K562 (cell line): Measurements from ENCODE around the gene C2CD4D. TPM values are rescaled to one million over a fixed set of nuclear protein-coding genes. Genes with fewer than 3 reads are reported as not detected.

Experiments used
- ARID2 ChIP-seq: fragments of 450-650 bp; IDR thresholded peaks from 2 replicates; pipeline ENCODE4 v1.6.1; 2017; ENCODE audit warnings: antibody characterized with exemption, mild to moderate bottlenecking
- HINFP ChIP-seq: fragments of 450-650 bp; conservative IDR thresholded peaks from 2 replicates; pipeline ENCODE4 v1.6.1; 2016; ENCODE audit warnings: missing genetic modification characterization, low read depth, mild to moderate bottlenecking, control low read depth, missing compliant biosample characterization
- HNRNPLL ChIP-seq: fragments of 200-400 bp; formaldehyde crosslinking; IDR thresholded peaks from 2 replicates; pipeline ENCODE4 v1.6.1; 2017; ENCODE audit warnings: low read length, low read depth, mild to moderate bottlenecking; ENCODE audit not compliant: poor library complexity, severe bottlenecking
- MYBL2 ChIP-seq, 2 experiments: fragments of 450-650 bp in 1 of 2; sonication (generic) in 1 of 2; formaldehyde crosslinking in 1 of 2; IDR thresholded peaks; 2 replicates each; pipeline versions ENCODE4 v1.6.1 to v1.8.1; 2017 to 2022; ENCODE audit warnings: borderline replicate concordance in 1 of 2, inconsistent platforms in 1 of 2, low read depth in 1 of 2, mild to moderate bottlenecking in 1 of 2, missing genetic modification reagents in 1 of 2, moderate library complexity in 1 of 2
- PRPF4 ChIP-seq: fragments of 200-400 bp; formaldehyde crosslinking; IDR thresholded peaks from one replicate; pipeline ENCODE4 v1.6.1; 2017; ENCODE audit warnings: low read length, low read depth, mild to moderate bottlenecking; ENCODE audit not compliant: insufficient read depth, poor library complexity, severe bottlenecking
- SP1 ChIP-seq: sonication (generic); formaldehyde crosslinking; IDR thresholded peaks from 2 replicates; pipeline ENCODE4 v1.8.1; 2022; ENCODE audit warnings: mild to moderate bottlenecking, missing genetic modification reagents
- SRSF1 ChIP-seq: fragments of 200-400 bp; formaldehyde crosslinking; IDR thresholded peaks from 2 replicates; pipeline ENCODE4 v1.6.1; 2017; ENCODE audit warnings: mild to moderate bottlenecking, low read depth, low read length, moderate library complexity
- ZBTB17 ChIP-seq: fragments of 450-650 bp; formaldehyde crosslinking; IDR thresholded peaks from 2 replicates; pipeline ENCODE4 v1.4.0; 2020; ENCODE audit warnings: mild to moderate bottlenecking
- ZBTB2 ChIP-seq: fragments of 450-650 bp; IDR thresholded peaks from 2 replicates; pipeline ENCODE4 v1.6.1; 2016; ENCODE audit warnings: antibody characterized with exemption
- ZBTB26 ChIP-seq: fragments of 450-650 bp; formaldehyde crosslinking; IDR thresholded peaks from 2 replicates; pipeline ENCODE4 v1.4.0; 2022; ENCODE audit warnings: missing genetic modification characterization
- ZNF778 ChIP-seq: fragments of 450-650 bp; formaldehyde crosslinking; IDR thresholded peaks from 2 replicates; pipeline ENCODE4 v1.4.0; 2020; ENCODE audit warnings: mild to moderate bottlenecking, moderate library complexity
- polyA plus RNA-seq, 8 experiments: library from polyadenylated mRNA; depleted of rRNA in 4 of 8; stranded (reverse) in 5 of 8; unstranded in 3 of 8; fragments of >200 nt; fragmentation: Nextera tagmentation in 2 of 8; fragmentation: Illumina TruSeq in 1 of 8; extraction: Ambion mirVana in 2 of 8; extraction: Trizol in 1 of 8; gene quantifications; 2 replicates each; pipeline versions ENCODE4 v1.2.1 to v1.2.3, GENCODE V29; 2011 to 2014; ENCODE audit warnings: inconsistent platforms in 1 of 8, missing spikeins in 1 of 8
- total RNA-seq, 7 experiments: library from RNA; depleted of rRNA in 6 of 7; stranded (reverse); fragments of >200 nt in 6 of 7; fragmentation: Illumina TruSeq in 2 of 7; extraction: Trizol in 2 of 7; gene quantifications; 2 replicates each; pipeline versions ENCODE4 v1.2.1 to v1.2.3, GENCODE V29; 2011 to 2021; ENCODE audit warnings: low replicate concordance in 1 of 7
- TF ChIP-seq, protein P1 (sequence below): fragments of 250-450 bp; sonication (Bioruptor Pico); IDR thresholded peaks from 2 replicates; pipeline ENCODE4 v1.4.0; 2020; ENCODE audit warnings: mild to moderate bottlenecking, moderate library complexity
- TF ChIP-seq, protein P2 (sequence below): IDR thresholded peaks from 2 replicates; pipeline ENCODE4 v1.6.1; 2014; ENCODE audit warnings: antibody characterized with exemption

C2CD4D gene
- total and polyA plus RNA-seq, 9 of the 15 experiments (the other 6 are each of a cell fraction or from before 2014, with no cell fraction given), result not detected

DNA sequence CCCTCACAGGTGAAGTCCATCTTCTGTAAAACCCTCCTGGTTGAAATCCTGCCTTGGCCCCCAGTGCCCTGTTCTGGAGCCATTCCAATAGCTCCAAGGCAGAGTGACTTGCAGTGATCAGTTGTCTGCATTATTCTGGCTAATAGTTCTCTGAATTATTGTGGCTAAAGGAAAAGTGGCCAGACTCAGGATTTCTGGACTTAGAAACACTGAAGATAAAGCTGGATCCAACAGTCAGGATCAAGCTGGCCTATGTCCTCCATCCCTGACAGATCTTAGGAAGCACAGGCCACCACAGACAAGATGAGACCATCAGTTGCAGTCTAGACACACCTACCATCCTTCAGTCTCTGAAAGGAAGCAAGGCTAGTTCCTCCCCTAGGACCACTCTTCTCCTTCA lies 801 bp upstream of the C2CD4D start (continued):
- TF ChIP-seq, protein P1, sequence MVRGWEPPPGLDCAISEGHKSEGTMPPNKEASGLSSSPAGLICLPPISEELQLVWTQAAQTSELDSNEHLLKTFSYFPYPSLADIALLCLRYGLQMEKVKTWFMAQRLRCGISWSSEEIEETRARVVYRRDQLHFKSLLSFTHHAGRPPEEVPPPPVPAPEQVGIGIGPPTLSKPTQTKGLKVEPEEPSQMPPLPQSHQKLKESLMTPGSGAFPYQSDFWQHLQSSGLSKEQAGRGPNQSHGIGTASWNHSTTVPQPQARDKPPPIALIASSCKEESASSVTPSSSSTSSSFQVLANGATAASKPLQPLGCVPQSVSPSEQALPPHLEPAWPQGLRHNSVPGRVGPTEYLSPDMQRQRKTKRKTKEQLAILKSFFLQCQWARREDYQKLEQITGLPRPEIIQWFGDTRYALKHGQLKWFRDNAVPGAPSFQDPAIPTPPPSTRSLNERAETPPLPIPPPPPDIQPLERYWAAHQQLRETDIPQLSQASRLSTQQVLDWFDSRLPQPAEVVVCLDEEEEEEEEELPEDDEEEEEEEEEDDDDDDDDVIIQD (CRISPR knock-in tag), result no peak
- TF ChIP-seq HINFP (tag) (no peak), ARID2 (no peak), ZBTB26 (no peak), MYBL2 (IDR thresholded peaks at IDR 0.05; ENCODE audit: low read depth) (no peak), MYBL2 (CRISPR knock-in tag; IDR thresholded peaks at IDR 0.05; ENCODE audit: borderline replicate concordance) (no peak), HNRNPLL (no peak), PRPF4 (no peak), SP1 (CRISPR knock-in tag) (no peak), ZBTB17 (CRISPR knock-in tag) (no peak), SRSF1 (no peak), ZNF778 (no peak), ZBTB2 (no peak)
- TF ChIP-seq, protein P2, sequence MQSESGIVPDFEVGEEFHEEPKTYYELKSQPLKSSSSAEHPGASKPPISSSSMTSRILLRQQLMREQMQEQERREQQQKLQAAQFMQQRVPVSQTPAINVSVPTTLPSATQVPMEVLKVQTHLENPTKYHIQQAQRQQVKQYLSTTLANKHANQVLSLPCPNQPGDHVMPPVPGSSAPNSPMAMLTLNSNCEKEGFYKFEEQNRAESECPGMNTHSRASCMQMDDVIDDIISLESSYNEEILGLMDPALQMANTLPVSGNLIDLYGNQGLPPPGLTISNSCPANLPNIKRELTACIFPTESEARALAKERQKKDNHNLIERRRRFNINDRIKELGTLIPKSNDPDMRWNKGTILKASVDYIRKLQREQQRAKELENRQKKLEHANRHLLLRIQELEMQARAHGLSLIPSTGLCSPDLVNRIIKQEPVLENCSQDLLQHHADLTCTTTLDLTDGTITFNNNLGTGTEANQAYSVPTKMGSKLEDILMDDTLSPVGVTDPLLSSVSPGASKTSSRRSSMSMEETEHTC, result no peak
